HEK293 (cell line): ENCODE results near the gene PPP1R12C.
"Not testable (repeated sequence)": the region's sequence is repeated elsewhere in the genome, so short reads cannot be mapped to it uniquely, and the experiment has no call there.

Source experiments
- CTCF ChIA-PET: fragments of 350-600 bp; formaldehyde crosslinking; extraction: SDS; loops from one replicate; lab custom pipeline; 2021; ENCODE audit warnings: antibody characterized with exemption; lab: Yijun Ruan, JAX
- POLR2A ChIA-PET: fragments of 300-600 bp; formaldehyde crosslinking; extraction: SDS; loops from one replicate; lab custom pipeline; 2020; ENCODE audit warnings: antibody characterized with exemption, inconsistent platforms; lab: Yijun Ruan, JAX
- H3K27ac ChIP-seq: fragments of 200-500 bp; sonication (Bioruptor generic); 2 replicates; pipeline ENCODE4 v1.5.1; 2014; ENCODE audit warnings: low read depth, low read length, control low read depth, inconsistent platforms; ENCODE audit errors: extremely low read depth
- H3K36me3 ChIP-seq, 2 experiments: fragments of 200-500 bp in 1 of 2; sonication (Bioruptor generic) in 1 of 2; 1 replicate in 1 of 2; 2 replicates in 1 of 2; pipeline ENCODE4 v1.5.1; 2014 to 2017; ENCODE audit warnings: inconsistent platforms in 2 of 2, low read length in 2 of 2; ENCODE audit not compliant: control insufficient read depth in 2 of 2, insufficient read depth in 1 of 2
- H3K4me1 ChIP-seq: fragments of 200-500 bp; sonication (Bioruptor generic); 2 replicates; pipeline ENCODE4 v1.5.1; 2014; ENCODE audit warnings: mild to moderate bottlenecking, low read length, inconsistent platforms; ENCODE audit not compliant: control insufficient read depth, insufficient read depth
- H3K4me3 ChIP-seq: 2 replicates; pipeline ENCODE4 v1.5.1; 2011; ENCODE audit warnings: low read depth, mild to moderate bottlenecking, control low read depth, low read length, moderate library complexity
- H3K9me3 ChIP-seq: fragments of 200-500 bp; sonication (Bioruptor generic); 2 replicates; pipeline ENCODE4 v1.5.1; 2014; ENCODE audit warnings: low read depth, low read length, inconsistent platforms; ENCODE audit not compliant: control insufficient read depth, insufficient read depth
- KLF10 ChIP-seq: fragments of 450-650 bp; IDR thresholded peaks from 2 replicates; pipeline ENCODE4 v1.5.1; 2018; ENCODE audit warnings: missing biosample characterization, mild to moderate bottlenecking, missing genetic modification characterization
- MEIS1 ChIP-seq: sonication (generic); formaldehyde crosslinking; IDR thresholded peaks from 2 replicates; pipeline ENCODE4 v1.8.1; 2022; ENCODE audit warnings: missing genetic modification reagents, mild to moderate bottlenecking, borderline replicate concordance
- MYNN ChIP-seq: fragments of 450-650 bp; formaldehyde crosslinking; IDR thresholded peaks from 2 replicates; pipeline ENCODE4 v1.5.1; 2016; ENCODE audit warnings: missing biosample characterization, missing genetic modification characterization, borderline replicate concordance
- TSHZ1 ChIP-seq: fragments of 450-650 bp; formaldehyde crosslinking; IDR thresholded peaks from 2 replicates; pipeline ENCODE4 v1.5.1; 2016; ENCODE audit warnings: missing biosample characterization, missing genetic modification characterization, borderline replicate concordance
- ZBTB49 ChIP-seq: fragments of 450-650 bp; formaldehyde crosslinking; IDR thresholded peaks from 2 replicates; pipeline ENCODE4 v1.5.1; 2016; ENCODE audit warnings: missing biosample characterization, missing genetic modification characterization, low read depth
- ZFP41 ChIP-seq: fragments of 450-650 bp; formaldehyde crosslinking; IDR thresholded peaks from 2 replicates; pipeline ENCODE4 v1.5.1; 2016; ENCODE audit warnings: missing biosample characterization, missing genetic modification characterization, borderline replicate concordance
- ZNF18 ChIP-seq: fragments of 450-650 bp; formaldehyde crosslinking; IDR thresholded peaks from 2 replicates; pipeline ENCODE4 v1.5.1; 2016; ENCODE audit warnings: missing biosample characterization, missing genetic modification characterization
- ZNF623 ChIP-seq: fragments of 450-650 bp; formaldehyde crosslinking; IDR thresholded peaks from 2 replicates; pipeline ENCODE4 v1.5.1; 2016; ENCODE audit warnings: missing biosample characterization, missing genetic modification characterization
- ZNF624 ChIP-seq: fragments of 450-650 bp; formaldehyde crosslinking; IDR thresholded peaks from 2 replicates; pipeline ENCODE4 v1.5.1; 2017; ENCODE audit warnings: missing biosample characterization, missing genetic modification characterization
- ZNF785 ChIP-seq: fragments of 450-650 bp; formaldehyde crosslinking; IDR thresholded peaks from 2 replicates; pipeline ENCODE4 v1.5.1; 2016; ENCODE audit warnings: missing biosample characterization, missing genetic modification characterization
- ZSCAN16 ChIP-seq: fragments of 450-650 bp; formaldehyde crosslinking; IDR thresholded peaks from 2 replicates; pipeline ENCODE4 v1.5.1; 2016; ENCODE audit warnings: missing biosample characterization, missing genetic modification characterization
- TF ChIP-seq, protein P1 (sequence below): fragments of 450-650 bp; formaldehyde crosslinking; IDR thresholded peaks from 2 replicates; pipeline ENCODE4 v1.5.1; 2016; ENCODE audit warnings: missing biosample characterization, missing genetic modification characterization, borderline replicate concordance
- TF ChIP-seq, protein P2 (sequence below): fragments of 450-650 bp; IDR thresholded peaks from 2 replicates; pipeline ENCODE4 v1.5.1; 2018; ENCODE audit warnings: missing biosample characterization, missing genetic modification characterization
- TF ChIP-seq, protein P3 (sequence below): fragments of 450-650 bp; formaldehyde crosslinking; IDR thresholded peaks from 2 replicates; pipeline ENCODE4 v1.5.1; 2016; ENCODE audit warnings: missing biosample characterization, missing genetic modification characterization

The PPP1R12C gene

GRCh38 chr19:55066107-55066709, 51.2 kb downstream of the PPP1R12C start (continued):
- no peak for TF ChIP-seq ZBTB49 (tag by site-specific recombination)
- TF ChIP-seq, protein P1, sequence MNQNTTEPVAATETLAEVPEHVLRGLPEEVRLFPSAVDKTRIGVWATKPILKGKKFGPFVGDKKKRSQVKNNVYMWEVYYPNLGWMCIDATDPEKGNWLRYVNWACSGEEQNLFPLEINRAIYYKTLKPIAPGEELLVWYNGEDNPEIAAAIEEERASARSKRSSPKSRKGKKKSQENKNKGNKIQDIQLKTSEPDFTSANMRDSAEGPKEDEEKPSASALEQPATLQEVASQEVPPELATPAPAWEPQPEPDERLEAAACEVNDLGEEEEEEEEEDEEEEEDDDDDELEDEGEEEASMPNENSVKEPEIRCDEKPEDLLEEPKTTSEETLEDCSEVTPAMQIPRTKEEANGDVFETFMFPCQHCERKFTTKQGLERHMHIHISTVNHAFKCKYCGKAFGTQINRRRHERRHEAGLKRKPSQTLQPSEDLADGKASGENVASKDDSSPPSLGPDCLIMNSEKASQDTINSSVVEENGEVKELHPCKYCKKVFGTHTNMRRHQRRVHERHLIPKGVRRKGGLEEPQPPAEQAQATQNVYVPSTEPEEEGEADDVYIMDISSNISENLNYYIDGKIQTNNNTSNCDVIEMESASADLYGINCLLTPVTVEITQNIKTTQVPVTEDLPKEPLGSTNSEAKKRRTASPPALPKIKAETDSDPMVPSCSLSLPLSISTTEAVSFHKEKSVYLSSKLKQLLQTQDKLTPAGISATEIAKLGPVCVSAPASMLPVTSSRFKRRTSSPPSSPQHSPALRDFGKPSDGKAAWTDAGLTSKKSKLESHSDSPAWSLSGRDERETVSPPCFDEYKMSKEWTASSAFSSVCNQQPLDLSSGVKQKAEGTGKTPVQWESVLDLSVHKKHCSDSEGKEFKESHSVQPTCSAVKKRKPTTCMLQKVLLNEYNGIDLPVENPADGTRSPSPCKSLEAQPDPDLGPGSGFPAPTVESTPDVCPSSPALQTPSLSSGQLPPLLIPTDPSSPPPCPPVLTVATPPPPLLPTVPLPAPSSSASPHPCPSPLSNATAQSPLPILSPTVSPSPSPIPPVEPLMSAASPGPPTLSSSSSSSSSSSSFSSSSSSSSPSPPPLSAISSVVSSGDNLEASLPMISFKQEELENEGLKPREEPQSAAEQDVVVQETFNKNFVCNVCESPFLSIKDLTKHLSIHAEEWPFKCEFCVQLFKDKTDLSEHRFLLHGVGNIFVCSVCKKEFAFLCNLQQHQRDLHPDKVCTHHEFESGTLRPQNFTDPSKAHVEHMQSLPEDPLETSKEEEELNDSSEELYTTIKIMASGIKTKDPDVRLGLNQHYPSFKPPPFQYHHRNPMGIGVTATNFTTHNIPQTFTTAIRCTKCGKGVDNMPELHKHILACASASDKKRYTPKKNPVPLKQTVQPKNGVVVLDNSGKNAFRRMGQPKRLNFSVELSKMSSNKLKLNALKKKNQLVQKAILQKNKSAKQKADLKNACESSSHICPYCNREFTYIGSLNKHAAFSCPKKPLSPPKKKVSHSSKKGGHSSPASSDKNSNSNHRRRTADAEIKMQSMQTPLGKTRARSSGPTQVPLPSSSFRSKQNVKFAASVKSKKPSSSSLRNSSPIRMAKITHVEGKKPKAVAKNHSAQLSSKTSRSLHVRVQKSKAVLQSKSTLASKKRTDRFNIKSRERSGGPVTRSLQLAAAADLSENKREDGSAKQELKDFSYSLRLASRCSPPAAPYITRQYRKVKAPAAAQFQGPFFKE, result no peak
- no peak for TF ChIP-seq ZNF785
- TF ChIP-seq ZNF18 (tag by site-specific recombination), result no peak
- no peak for TF ChIP-seq ZFP41 (tag by site-specific recombination)
- TF ChIP-seq, protein P2, sequence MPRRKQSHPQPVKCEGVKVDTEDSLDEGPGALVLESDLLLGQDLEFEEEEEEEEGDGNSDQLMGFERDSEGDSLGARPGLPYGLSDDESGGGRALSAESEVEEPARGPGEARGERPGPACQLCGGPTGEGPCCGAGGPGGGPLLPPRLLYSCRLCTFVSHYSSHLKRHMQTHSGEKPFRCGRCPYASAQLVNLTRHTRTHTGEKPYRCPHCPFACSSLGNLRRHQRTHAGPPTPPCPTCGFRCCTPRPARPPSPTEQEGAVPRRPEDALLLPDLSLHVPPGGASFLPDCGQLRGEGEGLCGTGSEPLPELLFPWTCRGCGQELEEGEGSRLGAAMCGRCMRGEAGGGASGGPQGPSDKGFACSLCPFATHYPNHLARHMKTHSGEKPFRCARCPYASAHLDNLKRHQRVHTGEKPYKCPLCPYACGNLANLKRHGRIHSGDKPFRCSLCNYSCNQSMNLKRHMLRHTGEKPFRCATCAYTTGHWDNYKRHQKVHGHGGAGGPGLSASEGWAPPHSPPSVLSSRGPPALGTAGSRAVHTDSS (tag by site-specific recombination), result no peak
- no peak for TF ChIP-seq MEIS1 (CRISPR knock-in tag)
- TF ChIP-seq ZSCAN16, result no peak
- no peak for TF ChIP-seq TSHZ1 (tag by site-specific recombination)
- TF ChIP-seq KLF10 (tag by site-specific recombination), result no peak
- no peak for TF ChIP-seq ZNF624
- no peak for TF ChIP-seq ZNF623
- TF ChIP-seq, protein P3, sequence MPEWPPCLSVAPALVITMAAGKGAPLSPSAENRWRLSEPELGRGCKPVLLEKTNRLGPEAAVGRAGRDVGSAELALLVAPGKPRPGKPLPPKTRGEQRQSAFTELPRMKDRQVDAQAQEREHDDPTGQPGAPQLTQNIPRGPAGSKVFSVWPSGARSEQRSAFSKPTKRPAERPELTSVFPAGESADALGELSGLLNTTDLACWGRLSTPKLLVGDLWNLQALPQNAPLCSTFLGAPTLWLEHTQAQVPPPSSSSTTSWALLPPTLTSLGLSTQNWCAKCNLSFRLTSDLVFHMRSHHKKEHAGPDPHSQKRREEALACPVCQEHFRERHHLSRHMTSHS (tag by site-specific recombination), result no peak
- TF ChIP-seq MYNN (tag by site-specific recombination), result no peak

GRCh38 chr19:55065516-55065915, 51.9 kb downstream of the PPP1R12C start:
- H3K4me1 ChIP-seq, H3K4me3 ChIP-seq, POLR2A ChIA-PET, H3K27ac ChIP-seq, H3K36me3 ChIP-seq, H3K9me3 ChIP-seq: not testable (repeated sequence)
- CTCF ChIA-PET, result interaction anchor here (0.6 to 2.1 kb wide), 3 partner anchors 11 to 23 kb away, joined by 3 to 9 read pairs (median 3); no protein-coding TSS in a partner anchor
